ENCODE data around the gene LFNG. TPM values are rescaled to one million over a fixed set of nuclear protein-coding genes. Genes with fewer than 3 reads are reported as not detected.

Gene LFNG
- polyA plus RNA-seq, 2 donors: 12.0 to 13.7 TPM

DNA sequence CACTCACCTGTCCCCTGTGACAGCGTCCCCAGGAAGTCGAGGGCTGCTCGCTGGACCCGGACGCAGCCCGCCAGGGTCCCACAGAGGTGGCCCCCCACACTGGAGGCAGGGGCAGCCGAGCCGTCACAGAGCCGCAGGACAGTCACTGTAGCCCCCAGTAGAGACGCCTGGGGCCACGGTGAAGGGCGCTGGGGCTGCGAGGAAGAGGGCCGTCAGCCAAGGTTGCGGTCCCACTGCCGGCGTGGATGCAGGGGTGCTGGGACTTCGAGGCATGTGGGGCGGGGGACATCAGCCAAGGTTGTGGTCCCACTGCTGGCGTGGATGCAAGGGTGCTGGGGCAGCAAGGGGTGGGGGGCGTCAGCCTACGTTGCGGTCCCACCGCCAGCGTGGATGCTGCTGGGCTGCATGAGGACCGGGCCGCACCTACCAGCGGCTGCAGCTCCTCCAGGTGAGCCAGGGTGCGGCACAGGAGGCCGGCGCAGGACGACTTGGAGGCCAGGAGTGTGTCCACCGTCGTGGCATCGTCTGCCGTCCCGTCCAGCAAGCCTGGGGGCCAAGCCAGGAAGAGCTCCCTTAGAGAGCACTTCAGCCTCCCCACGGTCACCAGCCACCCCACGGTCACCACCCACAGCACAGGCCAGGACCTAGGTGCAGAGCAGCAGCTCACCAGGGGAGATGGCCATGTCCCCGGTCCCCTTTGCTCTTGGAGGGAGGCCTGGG is 21.9 kb downstream of the LFNG start:
- Histone ChIP-seq H3K4me1 (ENCODE audit: control insufficient read depth in 2 of 2, insufficient read depth in 2 of 2, low read length in 1 of 2) (no peaks in the 10 kb centered on the region), H3K4me3 (ENCODE audit: low read depth in 1 of 2, low read length in 2 of 2) (no peak overlapping the region), H3K9me3 (ENCODE audit: control insufficient read depth in 2 of 2, insufficient read depth in 1 of 2, low read depth in 1 of 2, low read length in 1 of 2) (peaks cover 0 to 2% of the 10 kb centered on the region in 2 donors), H3K27me3 (ENCODE audit: control insufficient read depth in 1 of 2, insufficient read depth in 2 of 2, low read length in 2 of 2) (no peaks in the 10 kb centered on the region), H3K36me3 (ENCODE audit: control insufficient read depth in 2 of 2, insufficient read depth in 2 of 2, low read length in 1 of 2) (peaks cover 13 to 60% of the 10 kb centered on the region in 2 donors), H3K27ac (ENCODE audit: low read depth in 2 of 2, low read length in 1 of 2) (no peak overlapping the region)
- WGBS, 2 donors: 91 to 93% methylated on average over 40 of the region's 40 CpGs

DNA sequence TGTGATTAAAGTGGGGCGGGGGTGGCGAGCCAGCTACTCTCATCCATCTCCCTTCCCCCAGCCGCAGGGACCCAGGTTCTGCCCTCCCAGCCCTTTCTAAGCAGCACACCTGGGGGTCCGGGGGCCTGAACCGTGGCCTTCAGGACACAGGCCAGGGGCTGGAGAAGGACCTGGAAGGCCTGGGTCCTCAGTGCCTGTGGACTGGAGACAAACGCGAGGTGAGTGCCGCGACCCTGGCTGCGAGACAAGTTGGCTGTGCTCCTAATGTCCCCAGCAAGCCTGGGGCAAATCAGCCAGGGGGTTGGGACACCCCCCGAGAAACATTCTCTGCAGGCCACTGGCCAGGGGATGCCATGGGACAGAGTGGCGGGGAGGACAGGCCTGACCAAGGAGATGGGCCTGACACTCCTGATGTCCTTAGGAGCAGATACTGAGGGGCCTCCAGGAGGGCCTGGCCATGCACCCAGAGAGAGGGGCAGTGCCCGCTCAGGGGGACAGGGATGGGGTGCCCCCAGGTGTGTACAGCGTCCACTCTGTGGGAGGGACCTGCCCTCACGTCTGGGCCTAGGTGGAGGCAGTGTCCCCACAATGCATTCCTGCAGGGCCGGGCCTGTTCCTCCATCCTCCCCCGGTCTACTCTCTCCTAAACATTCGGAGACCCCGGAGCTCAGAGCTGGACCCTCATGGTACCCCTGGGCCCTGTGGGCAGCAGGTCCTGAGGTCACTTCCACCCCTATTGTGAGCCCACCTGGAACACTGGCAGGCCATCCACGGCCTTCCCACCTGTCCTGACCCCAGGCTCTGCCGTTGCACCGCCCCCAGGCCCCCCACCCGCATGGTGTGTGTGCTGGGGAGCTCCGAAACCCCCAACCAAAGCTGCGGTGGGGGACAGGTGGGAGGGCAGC is 22.7 kb downstream of the LFNG start:
- 87 to 88% methylated on average over 24 to 25 of the region's 25 CpGs for WGBS, 2 donors
- H3K4me3 ChIP-seq (ENCODE audit: low read depth in 1 of 2, low read length in 2 of 2): no peak overlapping the region
- H3K4me1 ChIP-seq (ENCODE audit: control insufficient read depth in 2 of 2, insufficient read depth in 2 of 2, low read length in 1 of 2): no peaks in the 10 kb centered on the region
- H3K36me3 ChIP-seq (ENCODE audit: control insufficient read depth in 2 of 2, insufficient read depth in 2 of 2, low read length in 1 of 2): peaks cover 13 to 67% of the 10 kb centered on the region in 2 donors
- H3K27me3 ChIP-seq (ENCODE audit: control insufficient read depth in 1 of 2, insufficient read depth in 2 of 2, low read length in 2 of 2): no peaks in the 10 kb centered on the region
- H3K27ac ChIP-seq (ENCODE audit: low read depth in 2 of 2, low read length in 1 of 2): no peak overlapping the region
- H3K9me3 ChIP-seq (ENCODE audit: control insufficient read depth in 2 of 2, insufficient read depth in 1 of 2, low read depth in 1 of 2, low read length in 1 of 2): peaks cover 0 to 2% of the 10 kb centered on the region in 2 donors

DNA sequence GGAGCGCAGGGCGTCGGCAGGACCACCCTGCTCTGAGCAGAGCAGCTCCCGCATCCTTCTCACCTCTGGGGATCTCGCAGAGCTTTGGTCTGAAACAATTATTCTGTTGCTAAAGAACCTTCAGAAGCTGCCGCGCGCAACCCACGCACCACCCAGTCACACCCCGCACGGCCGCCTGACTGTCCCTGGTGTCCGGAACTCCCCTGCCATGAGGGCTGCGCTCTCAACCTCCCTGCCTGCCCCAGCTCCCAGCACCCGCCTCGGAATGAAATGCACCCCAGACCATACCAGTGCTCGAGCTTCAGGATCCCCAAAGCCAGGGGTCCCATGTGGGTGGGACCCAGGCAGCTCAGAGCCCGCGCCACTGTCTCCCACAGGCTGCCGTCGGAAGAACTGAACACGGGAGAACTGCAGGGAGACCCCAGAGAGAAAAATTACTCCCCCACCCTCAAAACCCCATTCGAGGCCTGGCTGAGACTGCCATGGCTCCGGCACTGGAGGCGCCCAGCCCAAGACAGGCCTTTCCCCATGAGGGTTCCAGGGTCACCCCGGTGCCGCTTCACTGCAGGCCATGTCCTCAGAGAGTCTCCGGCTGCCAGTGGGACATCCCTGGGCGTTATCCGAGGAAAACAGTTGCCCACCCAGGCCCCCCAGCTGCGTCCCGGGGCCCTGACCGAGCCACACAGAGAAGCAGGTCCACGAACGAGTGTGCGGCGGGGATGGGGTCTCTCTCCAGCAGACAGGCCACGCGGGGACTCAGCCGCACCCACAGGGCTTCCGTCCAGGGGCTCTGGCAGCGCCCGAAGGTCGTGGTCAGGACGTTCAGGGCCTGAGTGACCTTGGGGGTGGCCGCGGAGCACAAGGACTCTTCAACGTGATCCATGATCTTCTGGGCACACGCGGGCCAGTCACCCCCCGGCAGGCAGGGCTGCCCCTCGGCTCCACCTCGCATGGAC is 23.6 kb downstream of the LFNG start:
- 91 to 92% methylated on average over 45 to 53 of the region's 53 CpGs for WGBS, 2 donors
- H3K27ac ChIP-seq (ENCODE audit: low read depth in 2 of 2, low read length in 1 of 2): no peak overlapping the region
- no peaks in the 10 kb centered on the region for H3K27me3 ChIP-seq (ENCODE audit: control insufficient read depth in 1 of 2, insufficient read depth in 2 of 2, low read length in 2 of 2)
- no peaks in the 10 kb centered on the region for H3K4me1 ChIP-seq (ENCODE audit: control insufficient read depth in 2 of 2, insufficient read depth in 2 of 2, low read length in 1 of 2)
- peaks cover 0 to 2% of the 10 kb centered on the region in 2 donors for H3K9me3 ChIP-seq (ENCODE audit: control insufficient read depth in 2 of 2, insufficient read depth in 1 of 2, low read depth in 1 of 2, low read length in 1 of 2)
- no peak overlapping the region for H3K4me3 ChIP-seq (ENCODE audit: low read depth in 1 of 2, low read length in 2 of 2)
- H3K36me3 ChIP-seq (ENCODE audit: control insufficient read depth in 2 of 2, insufficient read depth in 2 of 2, low read length in 1 of 2): peaks cover 13 to 68% of the 10 kb centered on the region in 2 donors

DNA sequence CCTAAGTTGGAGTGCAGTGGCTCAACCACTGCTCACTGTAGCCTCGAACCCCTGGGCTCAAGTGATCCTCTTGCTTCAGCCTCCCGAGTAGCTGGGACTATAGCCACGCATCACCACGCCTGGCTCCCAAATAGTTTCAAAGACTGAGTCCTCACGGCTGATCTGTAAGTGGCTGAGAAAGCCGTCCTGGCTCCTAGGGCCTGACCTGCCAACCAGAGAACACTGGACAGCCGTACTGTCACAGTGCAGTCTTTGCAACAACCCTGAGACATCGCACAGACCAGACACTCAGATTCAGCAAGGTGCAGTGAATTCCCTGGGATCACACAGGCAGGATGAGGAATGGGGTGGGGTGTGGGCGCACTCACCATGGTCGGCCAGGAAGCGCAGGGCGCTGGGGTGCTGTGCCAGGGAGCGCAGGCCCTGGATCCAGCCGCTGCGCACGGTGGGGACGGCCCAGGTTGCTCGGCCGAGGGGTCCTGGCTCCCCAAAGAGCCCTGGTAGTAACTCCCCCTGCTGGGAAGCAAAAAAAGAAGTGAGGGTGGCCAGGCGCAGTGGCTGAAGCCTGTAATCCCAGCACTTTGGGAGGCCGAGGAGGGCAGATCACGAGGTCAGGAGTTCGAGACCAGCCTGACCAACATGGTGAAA is 25.1 kb downstream of the LFNG start:
- Histone ChIP-seq H3K4me1 (ENCODE audit: control insufficient read depth in 2 of 2, insufficient read depth in 2 of 2, low read length in 1 of 2) (no peaks in the 10 kb centered on the region), H3K27ac (ENCODE audit: low read depth in 2 of 2, low read length in 1 of 2) (no peak overlapping the region), H3K36me3 (ENCODE audit: control insufficient read depth in 2 of 2, insufficient read depth in 2 of 2, low read length in 1 of 2) (peaks cover 3 to 54% of the 10 kb centered on the region in 2 donors), H3K9me3 (ENCODE audit: control insufficient read depth in 2 of 2, insufficient read depth in 1 of 2, low read depth in 1 of 2, low read length in 1 of 2) (no peaks in the 10 kb centered on the region), H3K27me3 (ENCODE audit: control insufficient read depth in 1 of 2, insufficient read depth in 2 of 2, low read length in 2 of 2) (no peaks in the 10 kb centered on the region), H3K4me3 (ENCODE audit: low read depth in 1 of 2, low read length in 2 of 2) (no peak overlapping the region)
- WGBS, 2 donors: 93 to 94% methylated on average over 23 of the region's 23 CpGs

DNA sequence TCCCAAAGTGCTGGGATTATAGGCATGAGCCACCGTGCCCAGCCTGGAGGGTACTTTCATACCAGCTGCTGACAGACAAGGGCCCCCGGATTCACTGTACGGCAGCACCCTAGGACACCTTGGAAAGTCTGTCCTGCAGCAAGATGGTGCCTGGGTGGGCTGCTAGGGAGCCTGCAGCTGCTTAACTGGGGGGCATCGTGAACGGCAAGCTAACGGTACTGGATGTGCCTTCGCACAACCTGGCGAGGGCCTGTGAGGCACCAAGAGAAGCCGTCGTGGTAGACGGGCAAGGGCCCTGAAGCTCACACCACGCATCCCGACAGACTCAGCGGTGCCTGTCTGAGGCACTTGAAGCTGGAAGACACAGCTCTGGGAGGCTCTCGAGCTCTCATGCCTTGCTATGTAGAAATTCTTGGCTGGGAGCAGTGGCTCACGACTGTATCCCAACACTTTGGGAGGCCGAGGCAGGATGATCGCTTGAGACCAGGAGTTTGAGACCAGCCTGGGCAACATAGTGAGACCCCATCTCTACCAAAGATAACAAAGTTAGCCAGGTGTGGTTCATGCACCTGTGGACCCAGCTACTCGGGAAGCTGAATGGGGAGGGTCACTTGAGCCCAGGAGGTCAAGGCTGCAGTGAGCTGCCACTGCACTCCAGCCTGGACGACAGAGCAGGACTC is 26.3 kb downstream of the LFNG start:
- H3K4me1 ChIP-seq (ENCODE audit: control insufficient read depth in 2 of 2, insufficient read depth in 2 of 2, low read length in 1 of 2): no peaks in the 10 kb centered on the region
- H3K27ac ChIP-seq (ENCODE audit: low read depth in 2 of 2, low read length in 1 of 2): no peak overlapping the region
- 95 to 96% methylated on average over 20 of the region's 20 CpGs for WGBS, 2 donors
- peaks cover 3 to 48% of the 10 kb centered on the region in 2 donors for H3K36me3 ChIP-seq (ENCODE audit: control insufficient read depth in 2 of 2, insufficient read depth in 2 of 2, low read length in 1 of 2)
- H3K4me3 ChIP-seq (ENCODE audit: low read depth in 1 of 2, low read length in 2 of 2): no peak overlapping the region
- no peaks in the 10 kb centered on the region for H3K9me3 ChIP-seq (ENCODE audit: control insufficient read depth in 2 of 2, insufficient read depth in 1 of 2, low read depth in 1 of 2, low read length in 1 of 2)
- no peaks in the 10 kb centered on the region for H3K27me3 ChIP-seq (ENCODE audit: control insufficient read depth in 1 of 2, insufficient read depth in 2 of 2, low read length in 2 of 2)

DNA sequence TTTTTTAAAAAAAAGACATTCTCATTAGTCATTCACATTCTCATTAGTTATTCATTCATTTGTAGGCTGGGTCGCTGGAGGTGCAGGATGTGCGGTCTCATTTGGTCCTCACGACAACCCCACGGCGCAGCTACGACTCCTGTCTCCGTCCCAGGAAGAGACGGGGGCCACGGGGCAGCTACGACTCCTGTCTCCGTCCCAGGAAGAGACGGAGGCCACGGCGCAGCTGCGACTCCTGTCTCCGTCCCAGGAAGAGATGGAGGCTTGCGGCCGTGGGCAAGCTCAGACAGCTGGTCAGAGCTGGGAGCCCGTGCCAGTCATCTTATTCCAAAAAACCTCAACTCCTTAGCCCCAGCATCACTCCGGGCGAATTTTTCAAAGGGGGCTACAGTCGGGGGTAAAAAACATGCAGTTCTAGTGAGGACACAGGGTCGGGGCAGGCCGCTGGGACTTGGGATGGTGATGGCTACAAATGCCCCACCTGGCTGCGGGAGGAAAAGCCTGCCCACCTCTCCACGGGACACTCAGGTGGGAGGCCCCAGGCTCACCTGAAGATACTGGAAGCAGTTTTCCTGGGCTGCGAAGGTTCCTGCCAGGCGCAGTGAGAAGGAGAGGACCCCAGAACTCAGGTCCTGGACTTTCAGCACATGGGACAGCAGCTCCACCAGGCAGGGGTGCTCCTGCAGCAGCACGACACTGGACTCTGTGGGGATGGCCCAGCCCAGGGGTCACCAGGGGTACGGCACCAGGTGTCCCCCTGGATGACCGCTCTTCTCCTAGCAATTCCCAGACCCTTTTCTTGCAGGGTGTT is 27.4 kb downstream of the LFNG start:
- WGBS, 2 donors: 90 to 93% methylated on average over 31 of the region's 31 CpGs
- H3K4me1 ChIP-seq (ENCODE audit: control insufficient read depth in 2 of 2, insufficient read depth in 2 of 2, low read length in 1 of 2): no peaks in the 10 kb centered on the region
- no peak overlapping the region for H3K4me3 ChIP-seq (ENCODE audit: low read depth in 1 of 2, low read length in 2 of 2)
- H3K36me3 ChIP-seq (ENCODE audit: control insufficient read depth in 2 of 2, insufficient read depth in 2 of 2, low read length in 1 of 2): peaks cover 3 to 38% of the 10 kb centered on the region in 2 donors
- H3K9me3 ChIP-seq (ENCODE audit: control insufficient read depth in 2 of 2, insufficient read depth in 1 of 2, low read depth in 1 of 2, low read length in 1 of 2): no peaks in the 10 kb centered on the region
- no peaks in the 10 kb centered on the region for H3K27me3 ChIP-seq (ENCODE audit: control insufficient read depth in 1 of 2, insufficient read depth in 2 of 2, low read length in 2 of 2)
- H3K27ac ChIP-seq (ENCODE audit: low read depth in 2 of 2, low read length in 1 of 2): no peak overlapping the region

DNA sequence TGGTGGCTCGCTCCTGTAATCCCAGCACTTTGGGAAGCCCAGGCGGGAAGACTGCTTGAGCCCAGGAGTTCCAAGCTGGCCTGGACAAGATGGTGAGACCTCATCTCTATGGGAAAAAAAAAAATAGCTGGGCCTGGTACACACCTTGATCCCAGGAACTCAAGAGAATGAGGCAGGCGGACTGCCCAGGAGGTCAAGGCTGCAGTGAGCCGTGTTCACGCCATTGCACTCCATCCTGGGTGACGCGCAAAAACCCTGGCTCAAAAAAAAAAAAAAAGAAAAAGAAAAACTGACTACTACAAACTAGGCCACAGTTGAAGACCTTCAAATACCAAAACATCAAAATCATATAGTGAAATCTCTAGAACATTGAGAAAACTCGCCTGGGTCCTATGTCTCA is 31.8 kb downstream of the LFNG start:
- H3K9me3 ChIP-seq (ENCODE audit: control insufficient read depth in 2 of 2, insufficient read depth in 1 of 2, low read depth in 1 of 2, low read length in 1 of 2): no peaks in the 10 kb centered on the region
- no peak overlapping the region for H3K27ac ChIP-seq (ENCODE audit: low read depth in 2 of 2, low read length in 1 of 2)
- WGBS, 2 donors: 95% methylated on average over 8 of the region's 8 CpGs
- H3K27me3 ChIP-seq (ENCODE audit: control insufficient read depth in 1 of 2, insufficient read depth in 2 of 2, low read length in 2 of 2): no peaks in the 10 kb centered on the region
- no peak overlapping the region for H3K4me3 ChIP-seq (ENCODE audit: low read depth in 1 of 2, low read length in 2 of 2)
- peaks cover 8 to 10% of the 10 kb centered on the region in 2 donors for H3K4me1 ChIP-seq (ENCODE audit: control insufficient read depth in 2 of 2, insufficient read depth in 2 of 2, low read length in 1 of 2)
- H3K36me3 ChIP-seq (ENCODE audit: control insufficient read depth in 2 of 2, insufficient read depth in 2 of 2, low read length in 1 of 2): peaks cover 0 to 13% of the 10 kb centered on the region in 2 donors

DNA sequence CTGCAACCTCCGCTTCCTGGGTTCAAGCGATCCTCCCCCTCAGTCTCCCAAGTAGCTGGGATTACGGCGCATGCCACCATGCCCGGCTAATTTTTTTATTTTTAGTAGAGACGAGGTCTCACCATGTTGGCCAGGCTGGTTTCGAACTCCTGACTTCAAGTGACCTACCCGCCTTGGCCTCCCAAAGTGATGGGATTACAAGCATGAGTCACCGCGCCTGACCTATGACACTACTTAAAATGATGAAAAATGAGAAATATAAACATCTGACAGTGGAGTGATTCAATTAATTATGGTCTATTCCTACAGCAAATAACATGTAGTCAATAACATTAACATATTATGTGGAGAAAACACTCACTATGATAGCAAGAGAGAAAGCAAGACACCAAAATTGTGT is 33.5 kb downstream of the LFNG start:
- no peaks in the 10 kb centered on the region for H3K27me3 ChIP-seq (ENCODE audit: control insufficient read depth in 1 of 2, insufficient read depth in 2 of 2, low read length in 2 of 2)
- H3K4me1 ChIP-seq (ENCODE audit: control insufficient read depth in 2 of 2, insufficient read depth in 2 of 2, low read length in 1 of 2): peaks cover 8 to 10% of the 10 kb centered on the region in 2 donors
- H3K36me3 ChIP-seq (ENCODE audit: control insufficient read depth in 2 of 2, insufficient read depth in 2 of 2, low read length in 1 of 2): peaks cover 0 to 1% of the 10 kb centered on the region in 2 donors
- H3K9me3 ChIP-seq (ENCODE audit: control insufficient read depth in 2 of 2, insufficient read depth in 1 of 2, low read depth in 1 of 2, low read length in 1 of 2): no peaks in the 10 kb centered on the region
- WGBS, 2 donors: 93 to 94% methylated on average over 10 of the region's 10 CpGs
- no peak overlapping the region for H3K27ac ChIP-seq (ENCODE audit: low read depth in 2 of 2, low read length in 1 of 2)
- H3K4me3 ChIP-seq (ENCODE audit: low read depth in 1 of 2, low read length in 2 of 2): no peak overlapping the region
